ENCODE results near the gene B3GNT8.

DNA sequence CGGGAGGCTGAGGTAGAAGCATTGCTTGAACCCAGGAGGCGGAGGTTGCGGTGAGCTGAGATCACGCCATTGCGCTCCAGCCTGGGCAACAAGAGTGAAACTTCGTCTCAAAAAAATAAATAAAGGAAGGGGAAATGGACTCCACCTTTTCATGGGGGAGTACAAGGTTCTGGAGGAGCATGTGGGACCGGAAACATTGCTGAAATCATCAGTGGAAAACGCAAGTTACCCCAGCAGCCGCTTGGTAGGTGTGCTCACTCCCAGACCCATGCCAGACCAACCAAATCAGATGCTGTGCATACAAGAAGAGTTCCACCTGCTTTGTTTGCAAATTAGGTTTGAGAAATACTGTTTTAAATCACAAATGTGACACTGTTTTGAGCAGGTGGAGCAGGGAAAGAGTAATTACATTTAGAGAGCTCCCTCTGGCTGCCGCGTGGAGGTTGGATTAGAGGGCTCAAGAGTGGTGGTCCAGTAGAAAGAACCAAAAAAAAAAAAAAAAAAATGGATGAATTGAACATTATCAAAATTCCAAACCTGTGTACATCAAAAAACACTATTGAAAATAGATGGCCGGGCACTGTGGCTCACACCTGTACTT lies 20.7 kb upstream of the B3GNT8 start:
- no peak for TF ChIP-seq EZH2 (IDR thresholded peaks at IDR 0.05; ENCODE audit: insufficient read depth, poor library complexity, severe bottlenecking)
- TF ChIP-seq EZH2phosphoT487 (IDR thresholded peaks at IDR 0.05; ENCODE audit: insufficient read depth, low read depth), result no peak
